HG03469 (cell line): ENCODE results near the gene MORN1.
"Not testable (repeated sequence)": the region's sequence is repeated elsewhere in the genome, so short reads cannot be mapped to it uniquely, and the experiment has no call there.

Source experiments
- ATAC-seq: cut with Tn5 transposase; IDR thresholded peaks from one replicate; pipeline ENCODE4 v1.9.1; 2021; ENCODE audit warnings: mild to moderate bottlenecking, moderate library complexity, moderate number of reproducible peaks; ENCODE audit not compliant: unreplicated experiment

The MORN1 gene

GRCh38 chr1:2391041-2391930 lies at the start of gene MORN1, which contains the start of gene RER1:
MORN1 (minus strand) TSS chr1:2391554; CDS start chr1:2391533, 21 bp downstream.
RER1 (plus strand) TSS chr1:2391841; CDS start chr1:2395791, 3,950 bp downstream.
- ATAC-seq = peak; percentile 90

GRCh38 chr1:2440346-2440745 lies 49.0 kb upstream of the MORN1 start:
- ATAC-seq = not testable (repeated sequence)

DNA sequence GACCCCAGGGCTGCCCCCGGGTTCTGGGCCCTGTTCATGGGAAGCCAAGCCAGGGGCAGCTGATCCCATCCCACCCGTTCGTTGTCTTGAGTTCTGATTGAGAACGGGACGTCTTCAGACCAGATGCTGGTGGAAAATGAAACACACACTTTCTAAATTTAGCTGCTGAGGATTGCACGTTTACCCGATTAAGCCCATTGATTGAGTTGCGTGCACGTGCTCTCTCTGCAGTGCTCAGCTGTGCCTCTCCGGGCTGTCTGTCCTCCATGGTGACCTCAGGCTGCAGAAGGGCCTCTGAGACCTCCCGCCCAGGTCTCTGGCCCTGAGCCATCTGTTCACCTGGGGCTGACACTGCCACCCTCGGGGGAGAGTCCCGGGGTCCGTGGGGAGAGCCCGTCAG lies 48.0 kb upstream of the MORN1 start:
- ATAC-seq = no peak

- no peak for ATAC-seq
Observed at GRCh38 chr1:2438641-2439040, 47.3 kb upstream of the MORN1 start.

DNA sequence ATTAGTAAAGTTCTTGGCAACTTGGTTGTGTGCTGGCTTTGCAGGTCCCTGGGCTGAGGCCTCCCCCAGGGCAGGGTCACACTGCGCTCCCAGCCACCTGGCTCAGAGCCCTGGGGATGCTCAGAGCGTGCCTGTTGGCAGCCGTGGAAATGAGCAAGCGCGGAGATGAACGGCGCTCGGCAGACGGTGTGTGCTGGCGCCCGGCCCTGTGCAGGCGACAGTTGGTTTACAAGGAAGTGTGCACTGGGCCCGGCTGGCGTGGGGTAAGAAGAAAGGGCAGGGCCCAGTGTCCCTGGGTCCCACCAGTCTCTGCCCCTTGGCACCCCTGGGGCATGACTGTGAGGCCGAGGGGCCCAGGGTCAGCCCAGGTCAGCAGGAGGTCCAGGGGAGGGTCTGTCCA lies 46.7 kb upstream of the MORN1 start:
- ATAC-seq = no peak

GRCh38 chr1:2437617-2438016 lies 46.3 kb upstream of the MORN1 start:
- no peak for ATAC-seq

DNA sequence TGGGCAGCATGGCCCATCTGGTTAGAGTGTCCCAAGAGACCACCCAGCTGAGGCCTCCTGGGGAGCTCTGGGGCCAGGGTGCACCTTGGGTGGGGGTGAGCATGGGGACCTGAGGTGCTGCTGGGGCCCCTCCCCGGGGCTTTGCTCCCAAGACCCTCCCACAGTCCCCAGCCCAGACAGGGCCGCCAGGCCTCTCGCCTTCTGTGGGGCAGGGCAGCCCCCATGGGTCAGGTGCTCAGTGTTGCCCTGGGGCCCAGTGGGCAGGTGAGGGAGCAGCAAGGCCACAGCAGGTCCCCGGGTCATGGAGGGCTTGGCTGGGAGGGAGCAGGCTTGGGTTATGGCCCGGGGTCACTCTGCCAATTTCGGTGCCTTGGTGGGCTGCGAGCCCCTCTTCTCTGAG lies 45.5 kb upstream of the MORN1 start:
- no peak for ATAC-seq

GRCh38 chr1:2435746-2436355 lies 44.5 kb upstream of the MORN1 start:
- no peak for ATAC-seq

- ATAC-seq = no peak
Observed at GRCh38 chr1:2435091-2435490, 43.7 kb upstream of the MORN1 start.

DNA sequence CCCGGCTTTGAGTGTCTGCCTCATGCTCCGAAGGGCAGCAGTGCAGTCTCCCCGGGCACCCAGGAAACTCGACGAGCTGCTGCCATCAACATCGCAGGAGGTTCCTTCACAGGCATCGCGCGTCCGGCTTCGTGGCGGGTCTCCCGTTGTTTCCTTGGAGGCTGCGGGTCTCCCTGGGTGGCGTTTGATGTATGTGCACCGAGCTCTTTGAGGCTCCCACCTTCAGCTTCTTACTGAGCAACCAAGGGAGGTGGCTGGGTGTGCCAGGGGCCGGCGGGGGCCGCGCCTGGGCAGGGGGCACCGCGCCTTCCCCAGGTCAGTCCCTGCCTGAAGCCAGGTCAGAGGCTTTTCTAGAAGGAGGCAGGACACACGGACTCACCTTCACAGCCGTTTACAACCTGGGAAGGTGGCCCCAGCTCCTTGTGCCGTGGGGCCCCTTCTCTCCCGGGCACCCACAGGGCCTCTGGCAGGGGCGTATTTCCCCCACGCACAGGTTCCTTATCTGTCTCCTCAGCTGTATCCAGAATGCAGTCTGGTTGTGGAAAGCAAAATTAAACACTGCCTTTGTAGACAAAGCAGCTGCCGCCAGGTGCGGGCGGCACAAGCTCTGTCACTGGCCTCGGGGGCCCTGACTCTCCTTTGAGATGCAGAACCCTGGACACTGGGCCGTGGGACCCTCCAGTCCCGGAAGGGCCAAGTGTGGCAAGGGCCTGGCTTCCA lies 42.7 kb upstream of the MORN1 start:
- no peak for ATAC-seq

DNA sequence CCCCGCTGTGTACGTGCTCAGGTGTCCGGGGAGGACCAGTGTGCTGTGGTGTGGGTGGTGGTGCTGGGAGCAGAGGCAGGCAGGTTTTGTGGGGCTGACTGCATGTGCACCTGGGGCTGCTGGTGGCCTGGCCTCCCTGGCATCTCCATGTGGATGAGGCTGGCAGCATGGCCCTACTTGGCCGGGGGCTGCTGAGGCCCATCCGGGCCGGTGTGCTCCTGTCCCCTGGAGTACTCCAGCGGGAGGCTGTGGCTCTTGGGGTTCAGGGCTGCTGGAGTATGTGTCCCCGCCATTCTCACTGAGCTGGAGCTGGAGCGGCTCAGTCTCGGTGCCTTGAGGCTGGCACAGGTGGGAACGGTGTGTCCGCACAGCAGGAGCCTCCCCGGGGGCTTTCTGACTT lies 41.8 kb upstream of the MORN1 start:
- ATAC-seq = no peak

GRCh38 chr1:2432441-2432844 lies 41.1 kb upstream of the MORN1 start:
- no peak for ATAC-seq

DNA sequence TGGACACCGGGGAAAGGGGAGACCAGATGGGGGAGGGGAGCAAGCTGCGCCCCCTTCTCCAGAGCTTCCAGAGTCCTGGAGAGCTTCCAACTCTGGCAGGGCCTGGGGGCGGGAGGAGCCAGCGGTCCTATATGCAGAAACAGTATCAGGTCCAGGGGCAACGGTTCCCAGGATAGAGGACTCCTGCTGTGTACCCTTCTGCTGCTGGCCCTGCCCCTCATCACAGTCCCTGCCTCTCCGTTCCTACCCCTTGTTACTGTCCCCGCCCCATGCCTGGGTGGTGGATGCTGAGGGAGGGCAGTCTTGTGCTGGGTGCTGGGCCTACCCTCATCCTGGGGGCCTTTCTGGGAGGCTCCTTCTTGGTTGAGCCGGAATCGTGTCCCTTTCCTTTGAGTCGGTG lies 40.2 kb upstream of the MORN1 start:
- no peak for ATAC-seq

DNA sequence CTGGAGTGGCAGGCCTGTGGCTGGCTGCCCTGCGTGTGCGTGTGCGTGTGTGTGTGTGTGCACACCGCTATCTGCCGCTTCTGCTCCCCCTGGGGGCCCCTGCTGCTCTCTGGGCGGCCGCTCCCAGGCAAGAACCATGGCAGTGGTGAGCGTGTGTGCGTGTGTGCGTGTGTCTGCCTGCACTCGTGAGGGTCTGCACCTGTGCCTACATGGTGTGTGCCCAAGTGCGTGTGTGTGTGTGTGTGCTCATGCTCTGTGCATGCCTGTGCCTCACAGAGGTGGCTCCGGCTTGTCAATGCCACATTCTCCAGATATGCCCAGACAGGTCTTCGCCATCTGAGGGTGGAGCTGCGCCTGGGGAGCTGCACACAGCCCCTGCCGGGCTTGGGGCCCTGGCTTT lies 39.7 kb upstream of the MORN1 start:
- no peak for ATAC-seq

DNA sequence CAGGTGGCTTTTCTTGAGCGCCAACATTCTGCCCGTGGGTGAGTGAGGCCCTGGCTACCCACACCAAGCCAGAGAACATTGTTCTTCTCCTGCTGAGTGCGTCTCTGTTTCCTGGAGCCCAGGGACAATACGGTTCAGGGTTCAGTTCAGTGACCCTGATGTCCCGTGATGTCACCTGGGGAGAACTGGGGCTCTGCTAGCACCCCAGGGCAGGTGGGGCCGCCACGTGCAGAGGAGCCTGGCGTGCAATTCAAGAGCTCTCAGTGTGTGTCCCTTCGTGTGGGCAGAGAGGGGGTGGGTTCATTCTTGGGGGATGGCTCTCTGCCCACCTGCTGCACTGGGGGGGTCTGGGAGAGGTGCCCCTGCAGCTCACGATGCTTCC lies 39.2 kb upstream of the MORN1 start:
- ATAC-seq = no peak

DNA sequence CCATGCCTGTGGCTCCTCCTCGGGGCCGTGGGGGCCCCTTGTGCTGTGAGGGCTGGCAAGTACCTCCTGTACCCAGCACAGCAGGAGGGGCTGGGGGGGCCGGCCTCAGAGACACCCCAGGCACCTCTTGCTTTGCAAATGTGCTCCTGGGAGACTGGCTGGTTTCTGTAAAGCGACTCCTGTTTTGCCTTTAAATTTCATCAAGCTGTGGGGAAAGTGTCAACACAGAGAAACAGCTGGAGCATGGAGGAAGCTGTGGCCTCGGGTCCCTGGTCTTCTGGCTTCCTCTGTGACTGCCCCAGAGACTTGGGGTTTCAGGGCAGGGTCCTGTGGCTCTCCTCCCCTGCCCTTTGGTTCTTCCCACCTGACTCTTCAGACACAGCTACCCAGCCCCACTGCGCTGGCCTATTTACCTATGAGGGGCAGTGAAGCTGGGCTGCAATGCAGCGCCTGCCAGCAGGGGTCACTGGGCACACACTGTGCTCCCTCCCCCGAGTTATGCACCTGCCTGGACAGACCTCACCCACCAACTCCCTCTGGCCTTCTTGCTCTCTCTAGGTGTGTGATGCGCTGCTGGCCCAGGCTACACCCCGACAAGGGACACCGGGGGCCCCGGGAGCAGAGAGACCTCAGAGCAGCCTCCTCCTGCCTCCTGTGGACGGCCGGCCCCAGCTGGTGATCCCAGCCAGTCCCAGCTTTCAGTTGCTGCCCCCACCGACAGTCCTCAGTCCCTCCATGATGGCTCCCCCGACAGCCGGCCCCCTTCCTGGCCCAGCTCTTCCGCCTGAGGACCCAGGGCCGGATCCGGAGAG lies 38.6 kb upstream of the MORN1 start:
- ATAC-seq = no peak

DNA sequence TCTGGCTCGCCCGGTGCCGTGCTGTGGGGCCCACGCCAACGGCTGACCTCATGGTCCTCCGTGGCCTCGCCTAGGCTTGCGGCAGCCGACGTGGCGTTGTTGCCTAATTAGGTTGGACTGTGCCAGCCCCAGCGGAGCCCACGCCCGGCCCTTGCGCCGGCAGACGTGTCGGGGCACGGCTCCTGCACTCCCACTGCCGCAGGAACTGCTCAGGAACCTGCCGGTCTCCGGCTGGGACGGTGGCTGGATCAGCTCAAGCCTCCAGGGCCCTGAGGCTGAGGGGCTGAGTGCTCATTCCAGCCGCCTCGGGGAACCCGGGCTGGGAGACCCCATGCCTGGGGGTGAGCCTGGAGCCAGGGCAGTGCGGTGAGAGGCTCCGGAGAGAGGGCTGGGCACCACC lies 37.1 kb upstream of the MORN1 start:
- no peak for ATAC-seq

GRCh38 chr1:2427976-2428375 lies 36.6 kb upstream of the MORN1 start:
- ATAC-seq = no peak

DNA sequence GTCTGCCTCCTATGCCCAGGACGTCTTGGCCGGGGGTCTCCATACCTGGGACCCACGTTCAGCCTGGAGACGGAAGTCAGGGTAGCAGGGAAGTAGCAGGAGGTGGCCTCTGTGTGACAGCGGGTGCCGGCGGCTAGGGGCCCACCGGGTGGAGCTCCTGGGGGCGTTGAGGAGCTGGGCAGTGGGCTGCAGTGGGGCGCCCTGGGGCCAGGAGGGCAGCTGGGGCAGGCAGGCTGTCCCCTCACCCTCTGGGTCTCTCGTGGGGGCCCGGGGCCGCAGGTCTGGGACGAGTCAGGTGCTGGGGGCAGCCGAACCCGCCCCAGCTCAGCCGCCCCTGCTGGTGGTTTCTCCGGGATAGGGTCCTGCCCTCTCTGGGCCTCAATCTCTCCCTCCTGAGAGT lies 35.7 kb upstream of the MORN1 start:
- ATAC-seq = no peak

DNA sequence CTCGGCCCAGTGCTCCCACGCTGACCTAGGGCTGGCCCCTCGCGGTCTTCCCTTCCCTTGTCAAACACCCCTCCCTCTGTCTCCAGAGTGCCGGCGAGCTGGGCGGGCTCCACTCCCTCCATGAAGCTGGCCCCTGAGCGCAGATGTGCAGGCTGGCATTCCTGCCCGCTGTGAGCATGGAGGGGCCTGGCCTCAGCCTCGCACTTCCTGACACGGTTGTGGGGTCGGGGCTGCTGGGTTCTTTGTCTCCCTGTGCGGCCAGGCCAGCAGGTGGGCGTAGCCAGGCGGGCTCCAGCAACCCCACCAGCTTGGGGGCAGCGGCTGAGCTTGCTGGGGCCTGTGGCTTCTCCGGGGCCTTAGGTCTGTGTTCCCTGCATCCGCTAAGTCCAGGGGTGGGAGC lies 35.2 kb upstream of the MORN1 start:
- no peak for ATAC-seq

DNA sequence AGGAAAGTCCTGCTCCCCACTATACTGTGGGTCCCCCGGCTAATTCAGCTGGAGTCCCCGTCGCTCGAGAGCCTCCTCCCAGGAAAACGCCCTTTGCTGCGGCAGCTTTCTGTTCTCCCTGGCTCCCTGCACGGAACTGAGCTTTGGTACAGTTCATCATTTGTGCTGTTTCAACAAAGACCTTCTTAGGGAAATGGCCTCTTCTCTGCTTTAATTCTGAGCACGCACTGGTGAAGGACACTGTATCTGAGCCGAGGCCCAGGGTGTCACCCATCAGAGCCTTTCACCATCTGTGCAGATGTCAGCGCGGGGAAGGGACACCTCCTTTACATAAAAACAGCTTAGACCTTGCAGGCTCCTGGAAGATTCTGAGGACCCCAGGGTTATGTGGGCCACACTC lies 34.5 kb upstream of the MORN1 start:
- no peak for ATAC-seq
